HCT116 (cell line): Measurements from ENCODE around the gene ACOT8. TPM values are rescaled to one million over a fixed set of nuclear protein-coding genes. Genes with fewer than 3 reads are reported as not detected.

Source experiments
- ATAC-seq: fragments of 200-7000 bp; cut with Tn5 transposase; 2 replicates; pipeline ENCODE4 v1.9.1; 2020; ENCODE audit warnings: mild to moderate bottlenecking, moderate library complexity
- BruUV-seq: library from RNA; stranded (reverse); fragments of 400-500 nt; replicated peaks from 2 replicates; lab custom pipeline; 2021; lab: Mats Ljungman, UMichigan
- CTCF ChIA-PET: fragments of 300-600 bp; sonication (Branson Sonifier 250); formaldehyde crosslinking; loops from one replicate; lab custom pipeline; 2021; ENCODE audit warnings: antibody characterized with exemption; lab: Charles Lee
- POLR2A ChIA-PET: fragments of 300-600, 350-600 bp; sonication (Branson Sonifier 250); formaldehyde crosslinking; loops from one replicate; lab custom pipeline; 2021; ENCODE audit warnings: antibody characterized with exemption; lab: Charles Lee
- RAD21 ChIA-PET, 2 experiments: fragments of 300-600 bp; sonication (Branson Sonifier 250); formaldehyde crosslinking; loops; one replicate each; lab custom pipeline; 2023; ENCODE audit warnings: low total read pairs in 2 of 2; ENCODE audit not compliant: uncharacterized antibody in 2 of 2, unreplicated experiment in 2 of 2, low non-redundant PET in 1 of 2; lab: Charles Lee
- DNase-seq: peaks from one replicate; pipeline ENCODE4 v3.0.0-alpha.2; 2010; ENCODE audit warnings: low read depth, low spot score
- H2AFZ ChIP-seq: fragments of 200-600 bp; shearing (Covaris generic), sonication (generic); 2 replicates; pipeline ENCODE4 v1.6.1; 2017; ENCODE audit warnings: low read depth, mixed run types, mixed read lengths, antibody characterized with exemption, low read length; ENCODE audit not compliant: poor library complexity, severe bottlenecking
- H3K27ac ChIP-seq: 2 replicates; pipeline ENCODE4 v1.5.1; 2012; ENCODE audit warnings: low read depth, low read length
- H3K27me3 ChIP-seq: fragments of 200-600 bp; sonication (generic); 2 replicates; pipeline ENCODE4 v1.6.1; 2016; ENCODE audit warnings: mixed run types, low read length, mixed read lengths; ENCODE audit not compliant: insufficient read depth
- H3K36me3 ChIP-seq, 2 experiments: fragments of 200-500 bp in 1 of 2; fragments of 200-600 bp in 1 of 2; sonication (Bioruptor generic) in 1 of 2; sonication (generic) in 1 of 2; 2 replicates each; pipeline versions ENCODE4 v1.5.1 to v1.6.1; 2014 to 2016; ENCODE audit warnings: low read length in 2 of 2, inconsistent platforms in 1 of 2, mixed read lengths in 1 of 2, mixed run types in 1 of 2; ENCODE audit not compliant: insufficient read depth in 2 of 2, control insufficient read depth in 1 of 2
- H3K4me1 ChIP-seq, 2 experiments: fragments of 200-600 bp in 1 of 2; sonication (generic) in 1 of 2; 2 replicates each; pipeline versions ENCODE4 v1.5.1 to v1.6.1; 2012 to 2017; ENCODE audit warnings: low read length in 2 of 2, inconsistent platforms in 1 of 2, mild to moderate bottlenecking in 1 of 2, mixed read lengths in 1 of 2, mixed run types in 1 of 2, moderate library complexity in 1 of 2; ENCODE audit not compliant: insufficient read depth in 2 of 2, control insufficient read depth in 1 of 2
- H3K4me2 ChIP-seq: fragments of 200-600 bp; sonication (generic); 2 replicates; pipeline ENCODE4 v1.6.1; 2017; ENCODE audit warnings: mixed run types, low read length, mixed read lengths
- H3K4me3 ChIP-seq, 2 experiments: fragments of 200-600 bp in 1 of 2; sonication (generic) in 1 of 2; replicated peaks in 1 of 2; 2 replicates each; pipeline ENCODE4 v1.5.1; 2011 to 2016; ENCODE audit warnings: low read length in 2 of 2, control low read depth in 1 of 2, low read depth in 1 of 2, mild to moderate bottlenecking in 1 of 2, mixed read lengths in 1 of 2, mixed run types in 1 of 2
- H3K79me2 ChIP-seq: fragments of 200-600 bp; sonication (generic); 2 replicates; pipeline ENCODE4 v1.6.1; 2017; ENCODE audit warnings: mild to moderate bottlenecking, mixed run types, low read length, moderate library complexity, mixed read lengths; ENCODE audit not compliant: insufficient read depth
- H3K9ac ChIP-seq: fragments of 200-600 bp; sonication (generic); 2 replicates; pipeline ENCODE4 v1.6.1; 2016; ENCODE audit warnings: low read length, mixed read lengths
- H3K9me2 ChIP-seq: fragments of 200-600 bp; sonication (generic), shearing (Covaris generic); 2 replicates; pipeline ENCODE4 v1.6.1; 2017; ENCODE audit warnings: mixed run types, mild to moderate bottlenecking, moderate library complexity; ENCODE audit not compliant: insufficient read depth
- H3K9me3 ChIP-seq, 2 experiments: fragments of 200-500 bp in 1 of 2; fragments of 200-600 bp in 1 of 2; sonication (Bioruptor generic) in 1 of 2; sonication (generic) in 1 of 2; 2 replicates each; pipeline ENCODE4 v1.6.1; 2014 to 2017; ENCODE audit warnings: low read length in 2 of 2, mixed read lengths in 2 of 2, inconsistent platforms in 1 of 2, low read depth in 1 of 2, mild to moderate bottlenecking in 1 of 2, mixed run types in 1 of 2, moderate library complexity in 1 of 2; ENCODE audit not compliant: control insufficient read depth in 1 of 2, insufficient read depth in 1 of 2
- H4K20me1 ChIP-seq: fragments of 200-600 bp; sonication (generic), shearing (Covaris generic); 2 replicates; pipeline ENCODE4 v1.6.1; 2017; ENCODE audit warnings: mixed run types, mild to moderate bottlenecking, moderate library complexity; ENCODE audit not compliant: insufficient read depth
- CBX3 ChIP-seq: IDR thresholded peaks from 2 replicates; pipeline ENCODE4 v1.6.1; 2012; ENCODE audit warnings: low read depth
- CEBPB ChIP-seq: IDR thresholded peaks from 2 replicates; pipeline ENCODE4 v1.6.1; 2012; ENCODE audit warnings: low read depth
- EGR1 ChIP-seq: IDR thresholded peaks from 2 replicates; pipeline ENCODE4 v1.6.1; 2012; ENCODE audit warnings: low read depth
- ELF1 ChIP-seq: IDR thresholded peaks from 2 replicates; pipeline ENCODE4 v1.6.1; 2012; ENCODE audit warnings: low read depth, borderline replicate concordance
- EZH2phosphoT487 ChIP-seq: fragments of 200-600 bp; IDR thresholded peaks from 2 replicates; pipeline ENCODE4 v1.6.1; 2018; ENCODE audit warnings: antibody characterized with exemption, borderline replicate concordance
- FOSL1 ChIP-seq: IDR thresholded peaks from 2 replicates; pipeline ENCODE4 v1.6.1; 2012; ENCODE audit warnings: low read depth
- JUND ChIP-seq: IDR thresholded peaks from 2 replicates; pipeline ENCODE4 v1.6.1; 2012
- POLR2A ChIP-seq: IDR thresholded peaks from 2 replicates; pipeline ENCODE4 v1.7.0; 2011; ENCODE audit warnings: borderline replicate concordance; ENCODE audit not compliant: insufficient read depth, insufficient read length; ENCODE audit errors: extremely low read depth
- POLR2AphosphoS5 ChIP-seq: IDR thresholded peaks from 2 replicates; pipeline ENCODE4 v1.6.1; 2011; ENCODE audit warnings: mild to moderate bottlenecking, low read depth, low read length, moderate library complexity
- RAD21 ChIP-seq: IDR thresholded peaks from 2 replicates; pipeline ENCODE4 v1.6.1; 2012; ENCODE audit warnings: low read depth, mild to moderate bottlenecking
- SIN3A ChIP-seq: IDR thresholded peaks from 2 replicates; pipeline ENCODE4 v1.6.1; 2012; ENCODE audit warnings: low read depth
- SP1 ChIP-seq: IDR thresholded peaks from 2 replicates; pipeline ENCODE4 v1.6.1; 2012; ENCODE audit warnings: low read depth
- SRF ChIP-seq: IDR thresholded peaks from 2 replicates; pipeline ENCODE4 v1.6.1; 2012; ENCODE audit warnings: low read depth
- TCF7L2 ChIP-seq: IDR thresholded peaks from 2 replicates; pipeline ENCODE4 v1.7.0; 2011; ENCODE audit warnings: borderline replicate concordance, inconsistent platforms; ENCODE audit not compliant: insufficient read depth, insufficient read length; ENCODE audit errors: extremely low read depth
- YY1 ChIP-seq: IDR thresholded peaks from 2 replicates; pipeline ENCODE4 v1.6.1; 2011; ENCODE audit warnings: low read length, low read depth, moderate library complexity, mild to moderate bottlenecking; ENCODE audit not compliant: insufficient replicate concordance; ENCODE audit errors: extremely low read depth
- ZFX ChIP-seq: fragments of 450-650 bp; IDR thresholded peaks from 2 replicates; pipeline ENCODE4 v1.6.1; 2017
- ZNF274 ChIP-seq: fragments of 200-500 bp; sonication (Bioruptor generic); IDR thresholded peaks from 2 replicates; pipeline ENCODE4 v1.6.1; 2014; ENCODE audit warnings: mild to moderate bottlenecking, low read depth, low read length, inconsistent platforms
- intact Hi-C: fragments of 100-400 bp; cut with micrococcal nuclease; formaldehyde crosslinking; loops from 2 replicates; pipeline ENCODE4 v1.10.0; 2022
- total RNA-seq: library from RNA; stranded (reverse); gene quantifications from one replicate; pipeline ENCODE4 v1.2.1, GENCODE V29; 2021; ENCODE audit not compliant: unreplicated experiment
- TF ChIP-seq, protein P1 (sequence below): IDR thresholded peaks from 2 replicates; pipeline ENCODE4 v1.6.1; 2012; ENCODE audit warnings: low read depth
- TF ChIP-seq, protein P2 (sequence below): IDR thresholded peaks from 2 replicates; pipeline ENCODE4 v1.6.1; 2012
- TF ChIP-seq, protein P3 (sequence below), 3 experiments: fragments of 200-600 bp in 1 of 3; sonication (generic) in 1 of 3; IDR thresholded peaks in 2 of 3; conservative IDR thresholded peaks in 1 of 3; 2 replicates each; pipeline ENCODE4 v1.5.1; 2012 to 2017; ENCODE audit warnings: low read depth in 2 of 3, low read length in 2 of 3, antibody characterized with exemption in 1 of 3, borderline replicate concordance in 1 of 3, control low read depth in 1 of 3, mild to moderate bottlenecking in 1 of 3, mixed read lengths in 1 of 3, mixed run types in 1 of 3, moderate library complexity in 1 of 3; ENCODE audit not compliant: insufficient read depth in 1 of 3

Gene ACOT8
- total RNA-seq, 1 experiment from 2014 or later, result 12.2 TPM

DNA sequence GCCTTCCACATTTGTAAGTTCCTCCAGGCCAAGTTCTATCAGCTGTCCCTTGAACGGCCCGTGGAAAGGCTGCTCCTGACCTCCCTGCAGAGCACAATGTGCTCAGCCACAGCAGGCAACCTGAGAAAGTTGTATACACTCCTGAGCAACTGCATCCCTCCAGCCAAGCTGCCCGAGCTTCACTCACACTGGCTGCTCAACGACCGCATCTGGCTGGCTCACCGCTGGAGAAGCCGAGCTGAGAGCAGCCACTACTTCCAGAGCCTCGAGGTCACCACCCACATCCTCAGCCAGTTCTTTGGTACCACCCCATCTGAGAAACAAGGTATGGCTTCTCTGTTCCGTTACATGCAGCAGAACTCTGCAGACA is 25.9 kb upstream of the ACOT8 start:
- no peak for ATAC-seq
- CTCF ChIA-PET, result no interaction called here
- RAD21 ChIA-PET, result no interaction called here
- H2AFZ ChIP-seq, result no peak overlapping the region
- no peak overlapping the region for H3K27ac ChIP-seq
- peaks cover 19% of the 10 kb centered on the region for H3K79me2 ChIP-seq
- H3K4me2 ChIP-seq, result no peak overlapping the region
- intact Hi-C loops, result no loop called here
- no peak overlapping the region for H3K4me3 ChIP-seq
- no peak overlapping the region for H3K9ac ChIP-seq
- peaks cover 16 to 27% of the 10 kb centered on the region in 2 experiments for H3K4me1 ChIP-seq
- no TSS peak for BruUV-seq
- POLR2A ChIA-PET, result no interaction called here
- no peaks in the 10 kb centered on the region for H3K9me3 ChIP-seq
- H4K20me1 ChIP-seq, result no peaks in the 10 kb centered on the region
- H3K27me3 ChIP-seq, result no peaks in the 10 kb centered on the region
- DNase-seq, result no peak
- no peaks in the 10 kb centered on the region for H3K9me2 ChIP-seq
- TF ChIP-seq JUND, result no peak
- no peak for TF ChIP-seq EGR1
- no peak for TF ChIP-seq SIN3A
- no peak for TF ChIP-seq ZNF274
- no peak for TF ChIP-seq ZFX
- TF ChIP-seq, protein P1, sequence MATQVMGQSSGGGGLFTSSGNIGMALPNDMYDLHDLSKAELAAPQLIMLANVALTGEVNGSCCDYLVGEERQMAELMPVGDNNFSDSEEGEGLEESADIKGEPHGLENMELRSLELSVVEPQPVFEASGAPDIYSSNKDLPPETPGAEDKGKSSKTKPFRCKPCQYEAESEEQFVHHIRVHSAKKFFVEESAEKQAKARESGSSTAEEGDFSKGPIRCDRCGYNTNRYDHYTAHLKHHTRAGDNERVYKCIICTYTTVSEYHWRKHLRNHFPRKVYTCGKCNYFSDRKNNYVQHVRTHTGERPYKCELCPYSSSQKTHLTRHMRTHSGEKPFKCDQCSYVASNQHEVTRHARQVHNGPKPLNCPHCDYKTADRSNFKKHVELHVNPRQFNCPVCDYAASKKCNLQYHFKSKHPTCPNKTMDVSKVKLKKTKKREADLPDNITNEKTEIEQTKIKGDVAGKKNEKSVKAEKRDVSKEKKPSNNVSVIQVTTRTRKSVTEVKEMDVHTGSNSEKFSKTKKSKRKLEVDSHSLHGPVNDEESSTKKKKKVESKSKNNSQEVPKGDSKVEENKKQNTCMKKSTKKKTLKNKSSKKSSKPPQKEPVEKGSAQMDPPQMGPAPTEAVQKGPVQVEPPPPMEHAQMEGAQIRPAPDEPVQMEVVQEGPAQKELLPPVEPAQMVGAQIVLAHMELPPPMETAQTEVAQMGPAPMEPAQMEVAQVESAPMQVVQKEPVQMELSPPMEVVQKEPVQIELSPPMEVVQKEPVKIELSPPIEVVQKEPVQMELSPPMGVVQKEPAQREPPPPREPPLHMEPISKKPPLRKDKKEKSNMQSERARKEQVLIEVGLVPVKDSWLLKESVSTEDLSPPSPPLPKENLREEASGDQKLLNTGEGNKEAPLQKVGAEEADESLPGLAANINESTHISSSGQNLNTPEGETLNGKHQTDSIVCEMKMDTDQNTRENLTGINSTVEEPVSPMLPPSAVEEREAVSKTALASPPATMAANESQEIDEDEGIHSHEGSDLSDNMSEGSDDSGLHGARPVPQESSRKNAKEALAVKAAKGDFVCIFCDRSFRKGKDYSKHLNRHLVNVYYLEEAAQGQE, result no peak
- no peak for TF ChIP-seq POLR2A
- TF ChIP-seq RAD21, result no peak
- TF ChIP-seq TCF7L2, result no peak
- TF ChIP-seq, protein P2, sequence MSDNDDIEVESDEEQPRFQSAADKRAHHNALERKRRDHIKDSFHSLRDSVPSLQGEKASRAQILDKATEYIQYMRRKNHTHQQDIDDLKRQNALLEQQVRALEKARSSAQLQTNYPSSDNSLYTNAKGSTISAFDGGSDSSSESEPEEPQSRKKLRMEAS, result no peak
- TF ChIP-seq CBX3, result no peak
- TF ChIP-seq YY1, result no peak
- TF ChIP-seq CEBPB, result no peak
- no peak for TF ChIP-seq SRF
- TF ChIP-seq SP1, result no peak
- TF ChIP-seq ELF1, result no peak
- TF ChIP-seq, protein P3, sequence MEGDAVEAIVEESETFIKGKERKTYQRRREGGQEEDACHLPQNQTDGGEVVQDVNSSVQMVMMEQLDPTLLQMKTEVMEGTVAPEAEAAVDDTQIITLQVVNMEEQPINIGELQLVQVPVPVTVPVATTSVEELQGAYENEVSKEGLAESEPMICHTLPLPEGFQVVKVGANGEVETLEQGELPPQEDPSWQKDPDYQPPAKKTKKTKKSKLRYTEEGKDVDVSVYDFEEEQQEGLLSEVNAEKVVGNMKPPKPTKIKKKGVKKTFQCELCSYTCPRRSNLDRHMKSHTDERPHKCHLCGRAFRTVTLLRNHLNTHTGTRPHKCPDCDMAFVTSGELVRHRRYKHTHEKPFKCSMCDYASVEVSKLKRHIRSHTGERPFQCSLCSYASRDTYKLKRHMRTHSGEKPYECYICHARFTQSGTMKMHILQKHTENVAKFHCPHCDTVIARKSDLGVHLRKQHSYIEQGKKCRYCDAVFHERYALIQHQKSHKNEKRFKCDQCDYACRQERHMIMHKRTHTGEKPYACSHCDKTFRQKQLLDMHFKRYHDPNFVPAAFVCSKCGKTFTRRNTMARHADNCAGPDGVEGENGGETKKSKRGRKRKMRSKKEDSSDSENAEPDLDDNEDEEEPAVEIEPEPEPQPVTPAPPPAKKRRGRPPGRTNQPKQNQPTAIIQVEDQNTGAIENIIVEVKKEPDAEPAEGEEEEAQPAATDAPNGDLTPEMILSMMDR (IDR thresholded peaks at IDR 0.05 in 2 of 3, conservative IDR thresholded peaks at IDR 0.05 in 1 of 3; ENCODE audit: borderline replicate concordance in 1 of 3, insufficient read depth in 1 of 3, low read depth in 2 of 3, low read length in 2 of 3), result no peak
- TF ChIP-seq FOSL1, result no peak
- TF ChIP-seq EZH2phosphoT487, result no peak
- TF ChIP-seq POLR2AphosphoS5, result no peak
- peaks cover 8 to 18% of the 10 kb centered on the region in 2 experiments; a peak in 2 of 4 replicates for H3K36me3 ChIP-seq
